Ovary (tissue), 3 donors: Measurements from ENCODE around the gene PGLYRP1.

Source experiments
- POLR2A ChIP-seq: fragments of 450-650 bp; IDR thresholded peaks from one replicate; pipeline ENCODE4 v1.6.1; 2017; ENCODE audit warnings: antibody characterized with exemption, mild to moderate bottlenecking, moderate library complexity
- TF ChIP-seq, protein P1 (sequence below), 3 donors: fragments of 450-650 bp in 2 of 3; fragments of 200-600 bp in 1 of 3; IDR thresholded peaks; one replicate each; pipeline versions ENCODE4 v1.5.1 to v1.8.0; 2016 to 2022; ENCODE audit warnings: antibody characterized with exemption in 3 of 3, mild to moderate bottlenecking in 1 of 3
- donor health status: DM: no; HTN: no; CAD: no.

DNA sequence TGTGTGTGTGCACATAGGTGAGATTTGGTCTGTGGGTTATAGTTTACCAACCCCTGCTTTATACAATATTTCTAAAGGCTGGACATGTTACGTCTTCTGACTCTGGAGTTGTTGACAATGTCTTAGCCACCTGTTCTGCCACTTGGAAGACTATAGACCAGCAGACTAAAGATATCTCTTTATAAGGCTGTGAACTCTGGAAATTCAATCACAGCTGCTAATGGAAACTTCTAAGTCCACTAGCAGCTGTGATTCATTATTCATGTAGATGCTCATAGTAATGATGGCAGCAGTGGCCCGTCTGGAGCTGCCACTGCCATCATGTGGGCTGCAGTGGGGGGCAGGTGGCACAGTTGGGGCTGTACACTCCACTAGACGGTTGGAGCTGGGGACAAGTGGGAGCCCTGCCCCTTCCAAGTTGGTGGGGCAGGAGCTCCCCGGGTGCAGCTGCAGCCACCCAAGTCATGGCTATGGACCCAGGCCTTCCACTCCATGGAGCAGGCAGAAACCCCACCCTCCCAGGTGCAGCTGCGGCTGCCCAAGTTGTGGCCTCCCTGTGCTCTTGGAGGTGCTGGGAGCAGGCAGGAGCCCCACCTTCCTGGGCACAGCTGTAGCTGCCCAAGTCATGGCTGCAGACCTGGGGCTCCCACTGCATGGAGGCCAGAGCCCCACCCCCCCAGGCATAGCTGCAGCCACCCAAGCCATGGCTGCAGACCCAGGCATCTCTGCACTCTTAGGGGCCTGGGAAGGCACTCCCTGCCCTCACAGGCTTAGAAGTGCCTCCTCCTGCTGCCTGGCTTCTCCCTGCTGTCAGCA, 9.1 kb upstream of the PGLYRP1 start:
- TF ChIP-seq POLR2A, result no peak
- TF ChIP-seq, protein P1, sequence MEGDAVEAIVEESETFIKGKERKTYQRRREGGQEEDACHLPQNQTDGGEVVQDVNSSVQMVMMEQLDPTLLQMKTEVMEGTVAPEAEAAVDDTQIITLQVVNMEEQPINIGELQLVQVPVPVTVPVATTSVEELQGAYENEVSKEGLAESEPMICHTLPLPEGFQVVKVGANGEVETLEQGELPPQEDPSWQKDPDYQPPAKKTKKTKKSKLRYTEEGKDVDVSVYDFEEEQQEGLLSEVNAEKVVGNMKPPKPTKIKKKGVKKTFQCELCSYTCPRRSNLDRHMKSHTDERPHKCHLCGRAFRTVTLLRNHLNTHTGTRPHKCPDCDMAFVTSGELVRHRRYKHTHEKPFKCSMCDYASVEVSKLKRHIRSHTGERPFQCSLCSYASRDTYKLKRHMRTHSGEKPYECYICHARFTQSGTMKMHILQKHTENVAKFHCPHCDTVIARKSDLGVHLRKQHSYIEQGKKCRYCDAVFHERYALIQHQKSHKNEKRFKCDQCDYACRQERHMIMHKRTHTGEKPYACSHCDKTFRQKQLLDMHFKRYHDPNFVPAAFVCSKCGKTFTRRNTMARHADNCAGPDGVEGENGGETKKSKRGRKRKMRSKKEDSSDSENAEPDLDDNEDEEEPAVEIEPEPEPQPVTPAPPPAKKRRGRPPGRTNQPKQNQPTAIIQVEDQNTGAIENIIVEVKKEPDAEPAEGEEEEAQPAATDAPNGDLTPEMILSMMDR (IDR thresholded peaks at IDR 0.05), result no peak
